GM19035 (cell line): ENCODE results near the gene EID2.
A peak's percentile ranks its signal among the peaks of the same experiment; 100 is the strongest.

Experiments used
- ATAC-seq: cut with Tn5 transposase; IDR thresholded peaks from one replicate; pipeline ENCODE4 v1.9.1; 2021; ENCODE audit not compliant: unreplicated experiment

Gene EID2

GRCh38 chr19:39539165-39539517, 820 bp downstream of the EID2 start:
- peak; percentile 6 for ATAC-seq

GRCh38 chr19:39533791-39534190, 6.2 kb downstream of the EID2 start:
- no peak for ATAC-seq

GRCh38 chr19:39533003-39533512, 6.9 kb downstream of the EID2 start:
- ATAC-seq = peak; percentile 15

- peak; percentile 91 for ATAC-seq
Measured at GRCh38 chr19:39532233-39533002, 7.5 kb downstream of the EID2 start, which contains the start of gene EID2B. EID2B (minus strand) TSS chr19:39532852; CDS start chr19:39532802, 50 bp downstream.

- no peak for ATAC-seq
Measured at GRCh38 chr19:39531834-39532232, 8.1 kb downstream of the EID2 start.

- no peak for ATAC-seq
Measured at GRCh38 chr19:39525205-39525604, 14.8 kb downstream of the EID2 start.

GRCh38 chr19:39524495-39524894, 15.5 kb downstream of the EID2 start:
- no peak for ATAC-seq

GRCh38 chr19:39520541-39521484, 19.1 kb downstream of the EID2 start:
- no peak for ATAC-seq

- ATAC-seq = no peak
Measured at GRCh38 chr19:39518975-39519374, 21.0 kb downstream of the EID2 start.

- ATAC-seq = no peak
Measured at GRCh38 chr19:39518458-39518857, 21.5 kb downstream of the EID2 start.

GRCh38 chr19:39517432-39517831, 22.5 kb downstream of the EID2 start:
- no peak for ATAC-seq

- ATAC-seq = no peak
Measured at GRCh38 chr19:39516270-39516669, 23.7 kb downstream of the EID2 start.

GRCh38 chr19:39515551-39516191, 24.3 kb downstream of the EID2 start:
- no peak for ATAC-seq

GRCh38 chr19:39514840-39515550, 25.0 kb downstream of the EID2 start, which contains the start of gene SELENOV:
SELENOV (plus strand) TSS chr19:39515139; CDS start chr19:39515213, 74 bp downstream.
- ATAC-seq = no peak

- no peak for ATAC-seq
Measured at GRCh38 chr19:39512988-39513387, 27.0 kb downstream of the EID2 start.

GRCh38 chr19:39509233-39509632, 30.7 kb downstream of the EID2 start:
- ATAC-seq = no peak

GRCh38 chr19:39508629-39509028, 31.3 kb downstream of the EID2 start:
- ATAC-seq = no peak

- ATAC-seq = no peak
Measured at GRCh38 chr19:39507715-39508364, 32.1 kb downstream of the EID2 start.

- no peak for ATAC-seq
Measured at GRCh38 chr19:39506944-39507714, 32.8 kb downstream of the EID2 start.
